Inferior parietal cortex (tissue), 1 donor: ENCODE data around the gene RAP2A.

Experiments used
- DNase-seq: peaks from one replicate; pipeline ENCODE4 v3.0.0-alpha.2; 2016; ENCODE audit errors: extremely low spot score

The RAP2A gene

DNA sequence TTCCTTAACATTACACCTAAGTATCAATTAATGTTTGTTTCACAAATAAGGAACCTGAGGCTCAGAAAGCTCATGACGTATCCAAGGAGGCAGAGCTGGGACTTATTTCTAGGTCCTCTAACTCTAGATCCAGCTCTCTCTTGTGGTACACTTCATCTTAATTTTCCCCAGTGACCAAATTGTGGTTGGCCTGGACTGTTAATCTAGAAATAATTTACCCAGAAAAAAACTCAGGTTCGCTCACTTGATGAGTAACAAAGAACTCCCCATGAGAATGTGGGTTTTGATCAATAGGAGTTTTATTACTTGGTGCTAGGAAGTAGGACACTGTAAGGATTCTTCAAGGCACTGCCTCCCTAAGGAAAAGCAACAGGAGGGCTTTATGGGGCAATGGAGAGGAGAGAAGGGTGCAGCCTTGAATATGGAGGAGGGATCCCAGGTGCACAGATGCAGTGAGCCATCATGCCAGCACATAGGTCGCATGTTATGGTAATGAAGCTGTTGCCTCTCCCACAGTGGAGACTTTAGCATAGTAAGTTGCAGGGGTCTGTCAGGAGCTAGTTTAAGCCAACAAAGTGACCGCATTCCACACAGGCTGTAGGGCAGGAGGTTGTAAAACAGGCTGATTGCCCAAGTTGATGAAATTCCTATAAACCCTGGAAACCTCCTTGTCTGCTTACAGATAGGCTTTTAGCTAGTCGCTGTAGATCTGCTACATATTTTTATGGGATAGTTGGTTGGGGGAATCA, 14.7 kb downstream of the RAP2A start:
- no peak for DNase-seq

DNA sequence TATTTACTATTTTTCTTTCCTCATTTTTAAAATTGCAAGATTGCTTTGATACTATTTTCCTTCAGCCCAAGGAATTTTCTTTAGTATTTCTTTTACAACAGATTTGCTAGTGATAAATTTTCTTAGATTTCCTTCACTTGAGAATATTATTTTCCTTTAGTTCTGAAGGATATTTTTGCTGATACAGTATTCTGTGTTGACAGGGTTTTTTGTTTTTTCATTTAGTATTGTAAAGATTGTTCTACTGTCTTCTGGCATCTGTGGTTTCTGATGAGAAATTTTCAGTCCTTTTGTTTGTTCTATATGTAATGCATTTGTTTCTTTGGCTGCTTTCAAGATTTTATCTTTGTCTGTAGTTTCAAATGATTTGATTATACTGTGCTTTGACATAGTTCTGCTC, 20.7 kb downstream of the RAP2A start:
- DNase-seq: no peak

DNA sequence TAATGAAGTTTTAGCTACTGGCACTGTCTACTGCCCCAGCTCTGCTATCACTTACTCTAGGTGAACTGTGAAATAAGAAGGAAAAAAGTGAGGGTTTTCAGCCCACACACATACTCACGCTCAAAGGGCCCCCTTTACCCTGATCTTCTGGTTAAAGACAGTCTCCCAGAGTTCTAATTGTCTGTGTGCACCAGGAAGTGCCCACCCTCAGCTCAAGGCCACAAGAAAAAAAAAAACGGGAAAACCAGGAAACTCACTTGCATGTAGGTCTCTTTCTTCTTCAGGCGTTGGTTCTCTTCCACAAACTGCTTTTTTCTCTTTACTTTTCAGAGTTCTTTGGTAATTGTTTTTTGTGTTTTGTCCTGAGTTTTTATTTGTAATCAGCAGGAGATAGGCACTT, 22.1 kb downstream of the RAP2A start:
- DNase-seq: no peak

DNA sequence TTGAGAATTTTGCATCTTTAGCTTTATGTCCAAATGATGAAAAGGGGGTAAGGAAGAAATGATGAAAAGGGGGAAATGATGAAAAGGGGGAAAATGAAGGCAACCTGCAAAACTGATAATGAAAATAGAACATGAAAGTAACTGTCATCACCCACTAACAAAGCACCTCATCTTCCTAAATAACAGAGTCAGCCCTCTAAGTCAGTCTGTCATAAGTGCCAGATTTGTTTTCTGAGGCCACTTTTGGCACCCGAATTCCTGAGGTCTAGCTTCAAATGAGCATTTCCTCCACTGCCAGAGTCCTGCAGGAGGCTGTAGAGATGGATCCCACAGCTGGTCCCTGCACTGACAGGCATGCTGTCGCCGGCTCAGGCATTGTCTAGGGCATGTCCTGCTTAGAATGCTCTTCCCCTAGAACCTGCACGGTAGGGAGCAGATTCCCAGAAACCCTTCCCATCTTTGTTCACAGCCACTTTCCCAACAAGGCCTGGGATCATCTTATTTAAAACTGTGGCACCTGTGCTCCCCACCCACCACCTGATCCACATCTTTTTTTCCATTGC, 25.3 kb downstream of the RAP2A start:
- no peak for DNase-seq

DNA sequence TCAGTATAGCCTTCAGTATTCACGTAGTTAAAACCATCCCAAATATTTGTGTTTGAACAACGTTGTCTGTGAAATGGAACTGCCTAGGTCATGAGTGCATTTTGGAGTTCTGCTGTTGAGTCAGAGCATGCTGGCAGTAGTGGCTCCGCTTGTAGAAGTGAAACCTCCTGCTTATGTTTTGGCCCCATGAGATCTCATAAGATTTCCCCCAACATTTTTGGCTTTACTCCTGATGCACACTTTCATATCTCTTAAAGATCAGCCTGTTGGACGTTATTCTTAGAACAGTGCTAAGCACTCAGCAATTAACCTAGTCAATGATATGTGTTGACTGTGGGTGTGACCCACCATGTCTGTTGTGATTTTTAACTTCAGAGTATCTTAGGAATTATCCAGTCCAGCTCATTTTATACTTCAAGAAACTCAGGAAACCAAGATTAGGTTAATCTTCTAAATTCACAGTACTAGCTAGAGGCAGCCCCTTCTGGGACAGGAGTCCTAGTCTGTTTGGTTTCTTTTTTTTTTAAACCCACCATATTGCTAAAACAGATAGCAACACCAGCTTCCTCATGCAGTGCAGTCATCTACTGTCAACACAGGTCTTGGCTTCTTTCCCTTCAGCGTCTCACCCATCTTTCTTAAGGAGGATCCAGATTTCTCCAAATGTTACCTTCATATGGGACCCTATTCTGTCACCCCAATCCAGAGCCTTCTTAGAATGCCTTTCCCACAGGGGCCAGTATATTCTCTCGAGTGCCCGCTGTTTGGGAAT, 26.2 kb downstream of the RAP2A start:
- DNase-seq: no peak

DNA sequence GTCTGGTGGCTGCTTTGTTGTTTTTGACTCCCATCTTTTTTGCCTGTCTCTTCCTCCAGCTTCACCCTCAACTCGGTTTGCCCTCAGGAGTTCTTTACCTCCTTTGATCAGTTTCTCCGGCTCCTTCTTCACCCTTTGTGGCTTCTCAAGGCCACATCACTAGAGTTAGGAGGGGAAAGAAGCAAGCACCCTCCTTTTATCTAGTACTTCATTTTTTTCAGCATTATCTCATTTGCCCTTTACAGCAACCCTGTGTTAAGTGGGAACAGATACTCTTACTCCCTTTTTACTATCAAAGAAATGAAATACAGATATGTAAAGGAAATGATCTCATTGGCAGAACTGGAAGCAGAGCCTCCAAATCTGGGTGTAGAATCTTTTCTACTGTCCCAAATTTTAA, 26.9 kb downstream of the RAP2A start:
- no peak for DNase-seq

DNA sequence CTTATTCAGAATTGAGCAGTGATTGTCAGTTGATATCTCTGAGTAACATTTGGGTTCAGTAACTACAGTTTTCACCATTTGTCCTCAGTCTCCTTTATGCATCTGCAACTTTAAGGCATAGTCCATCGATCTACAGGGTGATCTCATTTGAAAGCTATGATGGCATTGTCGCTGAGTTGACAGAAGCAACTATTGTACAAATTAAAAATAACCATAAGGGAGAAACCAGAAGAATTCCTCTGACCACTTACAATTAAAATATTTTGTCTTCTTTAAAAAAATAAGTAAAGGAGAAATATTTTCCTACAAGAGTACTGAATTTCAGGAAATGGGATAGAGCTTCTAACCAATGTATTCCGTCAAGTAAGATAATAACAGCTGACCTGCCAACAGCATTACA, 30.6 kb downstream of the RAP2A start:
- no peak for DNase-seq

DNA sequence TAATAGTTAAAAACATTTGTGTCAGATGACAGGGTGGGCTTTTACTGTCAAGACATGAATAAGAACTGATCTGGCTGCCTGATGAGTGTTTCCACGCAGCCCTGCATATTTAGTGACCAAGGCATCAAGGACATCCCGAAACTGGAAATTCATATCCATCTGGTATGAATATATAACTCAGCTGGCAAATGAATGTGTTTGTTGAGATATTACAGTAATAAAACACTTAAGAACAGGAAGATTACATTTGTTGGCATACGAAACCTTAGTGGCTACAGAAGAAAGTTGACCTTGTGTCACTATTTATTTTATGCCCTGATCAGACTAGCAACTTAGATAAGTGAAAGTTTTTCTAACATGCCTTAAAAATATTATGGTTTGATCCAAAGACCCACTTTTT, 32.8 kb downstream of the RAP2A start:
- no peak for DNase-seq

DNA sequence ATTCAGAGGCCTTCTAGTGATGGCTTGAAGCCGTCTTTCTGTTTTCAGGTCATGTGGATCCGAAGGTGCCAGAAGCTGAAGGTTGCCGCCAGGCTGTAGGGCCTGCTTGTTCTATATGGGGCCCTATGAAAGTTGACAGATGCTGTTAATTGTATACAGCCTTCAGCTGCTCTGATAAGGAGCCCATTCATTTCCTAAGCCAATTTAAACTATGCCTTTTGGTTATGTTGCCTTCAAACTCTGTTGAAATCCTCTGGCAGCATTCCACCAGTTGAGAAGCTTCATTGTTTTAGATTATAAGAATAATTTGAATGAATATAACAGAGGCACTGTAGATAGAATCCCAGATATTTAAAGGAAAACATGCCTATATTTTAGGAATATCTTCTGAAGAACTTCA, 34.4 kb downstream of the RAP2A start:
- DNase-seq: peak; percentile 49

DNA sequence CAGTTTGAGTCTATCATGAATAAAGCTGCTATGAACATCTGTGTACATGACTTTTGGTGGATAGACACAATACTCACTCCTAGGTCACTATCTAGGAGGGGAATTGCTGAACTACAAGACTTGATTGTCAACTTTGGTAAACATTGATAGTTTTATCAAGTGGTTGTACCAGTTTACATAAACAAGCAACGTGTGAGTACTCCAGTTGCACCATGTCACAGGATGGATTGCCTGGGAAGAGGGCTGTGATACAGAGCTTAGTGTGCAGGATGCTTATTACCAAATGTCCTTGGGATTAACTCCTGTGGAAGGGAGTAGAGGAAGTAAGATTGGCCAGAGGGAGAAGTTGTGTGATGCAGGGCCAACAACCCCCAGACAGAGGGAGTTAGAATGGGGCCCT, 37.7 kb downstream of the RAP2A start:
- no peak for DNase-seq

DNA sequence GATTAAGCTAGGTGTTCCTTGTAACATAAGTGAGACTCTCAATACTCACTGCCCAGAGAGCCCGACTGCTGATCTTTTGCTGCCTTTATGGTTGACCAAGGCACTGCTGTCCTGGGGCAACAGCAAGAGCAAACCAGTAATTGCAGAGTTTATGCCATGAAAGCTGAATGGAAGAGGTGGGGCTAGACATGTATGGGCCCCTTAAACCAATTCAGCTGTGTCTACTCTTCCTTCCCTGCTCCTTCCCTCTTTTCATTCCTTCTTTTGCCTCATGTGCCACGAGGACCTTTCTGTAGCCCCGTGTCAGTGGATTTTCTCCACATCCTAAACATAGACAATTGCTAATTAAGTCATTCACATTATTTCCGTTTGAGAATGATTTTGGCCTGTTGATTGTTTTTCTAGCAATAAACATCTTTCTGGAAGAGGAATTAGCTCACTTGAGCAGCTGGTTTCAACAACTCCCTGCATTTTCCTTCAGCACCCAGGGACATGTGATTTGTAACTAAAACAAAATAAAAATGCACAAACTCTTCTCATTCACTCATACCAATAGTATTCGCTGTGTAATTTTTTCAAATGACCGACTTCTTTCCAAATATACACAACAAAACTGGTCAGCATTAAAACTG, 40.5 kb downstream of the RAP2A start:
- DNase-seq: no peak

DNA sequence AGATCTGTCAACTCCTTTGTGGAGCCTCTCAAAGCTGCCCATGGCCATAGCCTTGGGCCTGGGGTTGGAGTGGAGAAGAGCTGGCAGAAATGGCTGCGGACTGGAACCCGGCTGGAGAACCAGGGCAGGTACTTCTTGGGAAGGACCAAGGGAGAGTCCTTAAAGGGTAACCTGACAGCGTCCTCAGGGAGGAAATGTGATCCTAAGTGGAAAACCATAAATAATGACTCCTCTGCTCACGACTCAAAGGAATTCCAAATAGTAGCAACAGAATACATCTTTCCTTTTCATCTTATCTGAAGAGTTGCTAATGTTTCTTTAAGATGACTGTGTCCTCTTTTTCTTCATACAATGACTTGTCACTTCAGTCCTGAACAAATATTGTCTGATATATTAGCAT, 41.0 kb downstream of the RAP2A start:
- DNase-seq: no peak

DNA sequence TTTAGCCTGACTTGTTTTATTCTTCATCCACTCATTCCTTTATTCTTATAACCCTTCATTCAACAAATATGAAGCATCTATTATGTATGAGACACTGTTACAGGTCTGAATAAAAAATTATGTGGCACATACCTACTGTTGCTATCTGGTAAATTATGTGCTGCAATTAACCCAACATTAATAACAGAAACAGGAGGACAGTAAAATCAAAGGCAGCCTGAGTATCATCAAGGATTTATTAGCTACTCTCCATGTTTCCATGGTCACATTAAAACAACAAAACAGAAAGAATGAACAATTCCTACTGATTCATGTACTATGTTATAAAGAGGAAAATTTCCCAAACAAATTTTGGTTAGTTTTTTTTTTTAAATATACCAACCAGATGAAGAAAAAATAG, 43.9 kb downstream of the RAP2A start:
- DNase-seq: no peak

DNA sequence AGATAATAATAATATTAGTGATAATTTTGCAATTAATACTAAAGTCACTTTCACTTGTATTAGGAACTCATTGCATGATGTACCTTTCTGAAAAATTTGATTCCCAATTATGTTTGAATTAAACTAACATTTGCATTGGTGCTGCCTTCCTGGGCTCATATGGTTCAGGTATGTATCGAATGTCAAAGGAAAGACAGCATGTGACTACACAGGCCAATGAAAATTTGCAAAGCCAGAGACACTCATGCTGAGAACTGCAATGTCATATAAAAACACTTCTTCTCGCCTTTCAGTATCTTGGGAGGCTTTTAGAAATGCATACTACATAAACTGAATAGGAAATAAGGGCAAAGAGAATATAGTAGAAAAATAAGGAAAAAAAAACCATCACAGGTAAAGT, 44.3 kb downstream of the RAP2A start:
- no peak for DNase-seq

DNA sequence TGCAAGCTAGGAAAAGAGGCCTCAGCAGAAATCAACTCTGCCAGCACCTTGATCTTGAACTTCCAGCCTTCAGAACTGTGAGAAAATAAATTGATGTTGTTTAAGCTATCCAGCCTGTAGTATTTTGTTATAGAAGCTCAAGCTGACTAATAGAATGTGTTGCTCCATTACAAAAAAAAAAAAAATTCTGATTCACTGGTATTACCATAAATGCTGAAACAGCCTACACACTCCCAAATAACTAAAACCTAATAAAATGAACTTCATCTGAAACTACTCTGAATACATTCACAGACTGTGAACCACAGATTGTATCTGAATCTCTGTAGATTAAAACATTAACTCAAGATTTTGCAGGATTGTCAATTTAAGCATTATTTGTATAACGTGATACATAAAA, 49.5 kb downstream of the RAP2A start:
- no peak for DNase-seq

DNA sequence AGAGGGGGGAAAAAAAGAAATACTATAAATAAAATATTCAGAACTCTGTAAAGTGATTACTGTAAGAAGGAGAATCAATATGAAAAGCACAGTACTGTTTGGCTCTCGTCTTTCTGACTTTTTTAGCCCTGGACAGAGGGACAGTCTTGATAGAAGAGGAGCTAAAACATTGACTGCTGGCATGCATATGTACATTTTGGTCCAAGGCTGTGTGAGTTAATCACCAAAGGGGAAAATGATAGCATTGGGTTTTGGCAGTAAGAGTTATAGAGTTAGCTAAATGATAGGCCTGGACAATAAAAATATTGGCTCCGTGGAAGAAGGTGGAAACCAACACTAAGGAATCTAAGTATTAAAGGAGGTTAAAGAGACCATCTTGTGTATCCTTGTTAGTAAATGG, 50.3 kb downstream of the RAP2A start:
- no peak for DNase-seq

DNA sequence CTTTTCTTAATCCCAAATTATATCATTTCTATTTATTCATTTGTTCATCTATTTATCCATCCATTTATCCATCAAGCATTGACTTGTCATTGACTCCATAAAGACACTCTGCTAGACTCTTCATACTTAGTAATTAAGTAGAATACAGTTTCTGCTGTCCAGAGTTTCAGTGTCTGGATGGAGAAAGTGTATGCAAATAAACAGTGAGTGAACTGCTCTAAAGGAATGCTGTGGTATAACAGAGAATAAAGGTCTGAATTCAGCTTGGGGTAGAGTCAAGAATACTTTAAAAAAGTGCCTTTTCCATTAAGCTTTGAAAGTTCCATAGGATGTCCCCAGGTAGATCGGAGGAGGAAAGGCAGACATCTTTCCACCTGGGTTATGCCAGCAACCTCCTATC, 51.4 kb downstream of the RAP2A start:
- DNase-seq: no peak

DNA sequence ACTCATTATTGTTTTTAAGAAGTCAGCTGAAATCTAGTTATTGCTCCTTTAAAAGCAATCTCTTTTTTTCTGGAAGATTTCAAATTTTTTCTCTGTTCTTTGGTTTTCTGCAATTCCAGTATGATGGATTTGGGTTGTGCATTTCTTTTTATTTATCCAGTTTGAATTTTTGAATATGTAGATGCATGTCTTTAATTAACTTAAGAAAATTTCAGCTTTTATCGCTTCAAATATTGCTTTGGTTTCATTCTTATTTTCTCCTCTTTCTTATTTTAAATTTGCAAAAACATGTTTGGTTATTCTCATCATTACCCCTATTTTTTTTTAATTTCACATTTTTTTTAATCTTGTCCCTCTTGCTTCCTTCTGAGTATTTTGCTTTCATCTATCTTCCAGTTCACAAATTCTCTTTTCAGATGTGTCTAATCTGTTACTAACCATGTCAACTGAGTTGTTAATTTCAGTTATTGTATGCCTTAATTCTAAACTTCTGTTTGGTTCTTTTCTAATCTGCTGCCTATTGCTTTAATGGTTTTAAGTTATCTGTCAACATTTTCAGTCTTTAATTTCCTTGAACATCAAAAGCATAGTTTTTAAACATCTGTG, 56.8 kb downstream of the RAP2A start:
- DNase-seq: no peak

DNA sequence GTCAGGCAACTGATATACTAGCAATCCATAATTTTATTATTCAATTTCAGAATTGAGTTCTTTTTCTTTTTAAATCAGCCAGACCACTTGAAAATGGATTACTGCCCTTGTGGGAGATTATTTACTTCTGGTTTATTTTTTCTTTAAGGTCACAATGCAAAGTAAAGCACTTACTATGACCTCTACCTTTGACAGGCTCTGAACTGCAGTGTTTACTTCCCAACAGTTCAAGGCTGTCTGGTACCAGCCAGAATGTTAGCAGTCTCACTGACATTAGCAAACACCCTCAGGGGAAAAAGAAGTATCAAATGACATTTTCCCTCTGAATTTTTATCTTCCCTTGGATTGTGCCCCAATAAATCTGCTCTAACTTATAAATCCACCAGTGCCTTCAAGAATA, 57.5 kb downstream of the RAP2A start:
- no peak for DNase-seq

DNA sequence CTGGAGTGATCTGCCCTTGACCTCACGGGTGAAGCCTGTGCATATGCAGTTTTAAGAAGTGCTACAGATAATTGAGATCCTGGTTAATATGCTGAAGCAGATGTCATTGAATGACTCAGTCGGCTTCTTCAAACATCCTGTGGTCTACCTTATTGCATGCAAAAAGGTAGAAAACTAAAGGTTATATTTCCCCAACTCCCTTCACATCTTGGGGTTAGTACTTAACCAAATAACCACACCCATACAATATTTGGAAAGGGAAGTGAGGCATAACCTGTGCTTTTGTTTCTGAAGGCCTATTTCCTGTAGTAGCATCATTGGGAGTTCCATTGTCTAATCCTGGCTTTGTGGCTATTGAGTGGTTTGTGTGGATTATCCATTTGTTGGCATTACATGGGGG, 58.3 kb downstream of the RAP2A start:
- no peak for DNase-seq

DNA sequence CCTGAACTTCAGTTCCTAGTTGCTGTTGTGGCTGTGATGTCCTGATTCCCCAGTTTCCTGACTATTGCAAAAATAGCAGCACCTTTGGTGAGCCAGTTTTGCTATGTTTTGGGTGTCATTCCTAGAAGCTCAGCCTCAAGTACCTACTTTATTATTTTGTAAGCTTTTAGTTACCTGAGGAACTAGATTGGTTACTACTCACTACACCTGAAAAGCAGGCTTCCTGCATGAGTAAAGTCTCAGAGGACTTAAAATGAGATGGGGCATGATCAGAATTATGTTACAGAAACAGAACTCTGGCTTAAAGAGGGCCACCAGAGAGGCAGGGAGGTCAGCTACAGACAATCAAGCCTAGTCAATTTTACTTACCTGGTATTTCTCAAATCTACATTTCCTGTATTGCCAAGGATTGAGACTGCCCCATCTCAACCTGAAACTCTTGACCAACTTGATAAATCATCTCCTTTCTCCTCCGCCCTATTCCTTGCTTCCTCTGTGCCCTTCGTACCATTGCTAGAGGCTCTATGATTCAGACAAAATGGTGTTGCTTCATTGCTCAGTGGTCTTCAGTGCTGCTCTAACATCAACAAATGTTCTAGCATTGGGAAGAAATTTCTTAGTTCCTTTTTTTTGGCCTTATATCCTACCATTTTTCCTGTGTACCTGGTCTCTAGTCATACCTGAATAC, 58.9 kb downstream of the RAP2A start:
- no peak for DNase-seq

DNA sequence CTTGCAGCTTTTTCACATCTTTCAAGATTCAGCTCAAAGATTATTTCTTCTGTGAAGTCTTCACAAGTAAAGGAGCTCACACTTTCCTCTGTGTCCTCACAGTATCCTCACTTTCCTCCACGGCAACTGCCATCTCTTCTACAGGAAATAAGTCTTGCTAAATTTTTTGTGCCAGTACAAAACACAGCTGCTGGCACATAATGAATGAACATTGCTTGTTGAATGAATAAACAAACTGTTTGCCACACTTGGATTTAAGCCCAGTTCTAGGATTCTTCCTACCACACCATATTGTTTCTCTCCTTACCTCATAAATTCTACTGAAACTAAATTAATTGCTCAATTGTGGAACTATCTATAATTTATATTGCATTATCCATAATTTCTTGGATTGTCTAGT, 59.5 kb downstream of the RAP2A start:
- DNase-seq: no peak
